ENCODE measurements around the gene PLPPR1. TPM values are rescaled to one million over a fixed set of nuclear protein-coding genes. Genes with fewer than 3 reads are reported as not detected.

The PLPPR1 gene
- polyA plus RNA-seq, 4 donors, result 14.4 to 20.0 (median 18.4) TPM

- DNase-seq (ENCODE audit: low read depth in 4 of 4, low spot score in 2 of 4), result no peak
Measured at GRCh38 chr9:101197026-101197425, 168.5 kb downstream of the PLPPR1 start.

- DNase-seq (ENCODE audit: low read depth in 4 of 4, low spot score in 2 of 4), result no peak
Measured at GRCh38 chr9:101200852-101201251, 172.3 kb downstream of the PLPPR1 start.

GRCh38 chr9:101201630-101202029 lies 173.1 kb downstream of the PLPPR1 start:
- no peak for DNase-seq (ENCODE audit: low read depth in 4 of 4, low spot score in 2 of 4)

- DNase-seq (ENCODE audit: low read depth in 4 of 4, low spot score in 2 of 4), result no peak
Measured at GRCh38 chr9:101209670-101210069, 181.1 kb downstream of the PLPPR1 start.

- DNase-seq (ENCODE audit: low read depth in 4 of 4, low spot score in 2 of 4), result no peak
Measured at GRCh38 chr9:101212661-101213060, 184.1 kb downstream of the PLPPR1 start.

- no peak for DNase-seq (ENCODE audit: low read depth in 4 of 4, low spot score in 2 of 4)
Measured at GRCh38 chr9:101219030-101219429, 190.5 kb downstream of the PLPPR1 start.

GRCh38 chr9:101220341-101220740 lies 191.8 kb downstream of the PLPPR1 start:
- DNase-seq (ENCODE audit: low read depth in 4 of 4, low spot score in 2 of 4), result no peak

GRCh38 chr9:101225271-101225670 lies 196.7 kb downstream of the PLPPR1 start:
- no peak for DNase-seq (ENCODE audit: low read depth in 4 of 4, low spot score in 2 of 4)

- DNase-seq (ENCODE audit: low read depth in 4 of 4, low spot score in 2 of 4), result no peak
Measured at GRCh38 chr9:101226161-101226560, 197.6 kb downstream of the PLPPR1 start.

GRCh38 chr9:101226803-101227202 lies 198.3 kb downstream of the PLPPR1 start:
- no peak for DNase-seq (ENCODE audit: low read depth in 4 of 4, low spot score in 2 of 4)

GRCh38 chr9:101229606-101230005 lies 201.1 kb downstream of the PLPPR1 start:
- no peak for DNase-seq (ENCODE audit: low read depth in 4 of 4, low spot score in 2 of 4)

GRCh38 chr9:101232405-101232977 lies 204.0 kb downstream of the PLPPR1 start:
- no peak for DNase-seq (ENCODE audit: low read depth in 4 of 4, low spot score in 2 of 4)

- peak; percentile 3 to 36 (median 9) for DNase-seq (ENCODE audit: low read depth in 4 of 4, low spot score in 2 of 4)
Measured at GRCh38 chr9:101235105-101235866, 206.8 kb downstream of the PLPPR1 start.

GRCh38 chr9:101242651-101243050 lies 214.1 kb downstream of the PLPPR1 start:
- no peak for DNase-seq (ENCODE audit: low read depth in 4 of 4, low spot score in 2 of 4)

- no peak for DNase-seq (ENCODE audit: low read depth in 4 of 4, low spot score in 2 of 4)
Measured at GRCh38 chr9:101246691-101247090, 218.2 kb downstream of the PLPPR1 start.

GRCh38 chr9:101247297-101247696 lies 218.8 kb downstream of the PLPPR1 start:
- DNase-seq (ENCODE audit: low read depth in 4 of 4, low spot score in 2 of 4), result no peak

- DNase-seq (ENCODE audit: low read depth in 4 of 4, low spot score in 2 of 4), result no peak
Measured at GRCh38 chr9:101254733-101255433, 226.4 kb downstream of the PLPPR1 start.

GRCh38 chr9:101264727-101265126 lies 236.2 kb downstream of the PLPPR1 start:
- DNase-seq (ENCODE audit: low read depth in 4 of 4, low spot score in 2 of 4), result no peak

- no peak for DNase-seq (ENCODE audit: low read depth in 4 of 4, low spot score in 2 of 4)
Measured at GRCh38 chr9:101265261-101265660, 236.7 kb downstream of the PLPPR1 start.

- no peak for DNase-seq (ENCODE audit: low read depth in 4 of 4, low spot score in 2 of 4)
Measured at GRCh38 chr9:101268426-101268825, 239.9 kb downstream of the PLPPR1 start.

GRCh38 chr9:101269591-101270283 lies 241.2 kb downstream of the PLPPR1 start:
- no peak for DNase-seq (ENCODE audit: low read depth in 4 of 4, low spot score in 2 of 4)
